B cell (primary cell): ENCODE data around the gene C1QL1.

Experiments used
- EZH2 ChIP-seq: IDR thresholded peaks from 2 replicates; pipeline ENCODE4 v1.6.1; 2012; ENCODE audit warnings: borderline replicate concordance, low read depth, mild to moderate bottlenecking, moderate library complexity, low read length; ENCODE audit not compliant: insufficient read depth, poor library complexity, severe bottlenecking
- TF ChIP-seq, protein P1 (sequence below): fragments of 200-600 bp; IDR thresholded peaks from one replicate; pipeline ENCODE4 v1.8.0; 2022; ENCODE audit warnings: antibody characterized with exemption, mild to moderate bottlenecking

GRCh38 chr17:44930667-44931066, 37.4 kb downstream of the C1QL1 start:
- TF ChIP-seq, protein P1, sequence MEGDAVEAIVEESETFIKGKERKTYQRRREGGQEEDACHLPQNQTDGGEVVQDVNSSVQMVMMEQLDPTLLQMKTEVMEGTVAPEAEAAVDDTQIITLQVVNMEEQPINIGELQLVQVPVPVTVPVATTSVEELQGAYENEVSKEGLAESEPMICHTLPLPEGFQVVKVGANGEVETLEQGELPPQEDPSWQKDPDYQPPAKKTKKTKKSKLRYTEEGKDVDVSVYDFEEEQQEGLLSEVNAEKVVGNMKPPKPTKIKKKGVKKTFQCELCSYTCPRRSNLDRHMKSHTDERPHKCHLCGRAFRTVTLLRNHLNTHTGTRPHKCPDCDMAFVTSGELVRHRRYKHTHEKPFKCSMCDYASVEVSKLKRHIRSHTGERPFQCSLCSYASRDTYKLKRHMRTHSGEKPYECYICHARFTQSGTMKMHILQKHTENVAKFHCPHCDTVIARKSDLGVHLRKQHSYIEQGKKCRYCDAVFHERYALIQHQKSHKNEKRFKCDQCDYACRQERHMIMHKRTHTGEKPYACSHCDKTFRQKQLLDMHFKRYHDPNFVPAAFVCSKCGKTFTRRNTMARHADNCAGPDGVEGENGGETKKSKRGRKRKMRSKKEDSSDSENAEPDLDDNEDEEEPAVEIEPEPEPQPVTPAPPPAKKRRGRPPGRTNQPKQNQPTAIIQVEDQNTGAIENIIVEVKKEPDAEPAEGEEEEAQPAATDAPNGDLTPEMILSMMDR, result no peak
- TF ChIP-seq EZH2, result no peak
